ENCODE data around the gene NFATC2. TPM values are rescaled to one million over a fixed set of nuclear protein-coding genes. Genes with fewer than 3 reads are reported as not detected.

Gene NFATC2
- total RNA-seq, 3 donors from 2014 or later (not counting 1 experiment from before 2014, with no cell fraction given), result 141 to 195 (median 160) TPM

- H3K36me3 Mint-ChIP-seq, result peaks cover 7% of the 10 kb centered on the region
- Histone ChIP-seq H3K4me3 (ENCODE audit: low read length) (no peak overlapping the region), H3K9me3 (ENCODE audit: control insufficient read depth, insufficient read depth, low read length) (no peaks in the 10 kb centered on the region), H3K4me1 (ENCODE audit: control insufficient read depth, insufficient read depth, low read length) (peaks cover 77% of the 10 kb centered on the region), H3K36me3 (ENCODE audit: control insufficient read depth, insufficient read depth, low read length) (peaks cover 37% of the 10 kb centered on the region), H3K27ac (ENCODE audit: low read length) (peak overlapping the region; percentile 77), H3K27me3 (ENCODE audit: control insufficient read depth, insufficient read depth, low read length) (no peaks in the 10 kb centered on the region)
- peaks cover 84 to 94% of the 10 kb centered on the region in 2 donors for H3K4me1 Mint-ChIP-seq
- H3K9me3 Mint-ChIP-seq, result no peaks in the 10 kb centered on the region
- H3K27me3 Mint-ChIP-seq (ENCODE audit: low read depth in 2 of 2), result no peaks in the 10 kb centered on the region
- intact Hi-C loops (cut with micrococcal nuclease), result no loop called here
- H3K4me3 Mint-ChIP-seq, result peak overlapping the region; percentile 67
- peak overlapping the region; percentile 82 to 95 for H3K27ac Mint-ChIP-seq
- ATAC-seq (peak; percentile 37 to 58 (median 42)), DNase-seq (no peak)
- WGBS (ENCODE audit: insufficient coverage), result 68% methylated on average over 12 of the region's 12 CpGs
- no peak for TF ChIP-seq CTCF (IDR thresholded peaks at IDR 0.05)
Observed at GRCh38 chr20:51505566-51505965, 37.0 kb downstream of the NFATC2 start.

- intact Hi-C loops (cut with micrococcal nuclease), result no loop called here
- Mint-ChIP-seq H3K36me3 (peaks cover 7% of the 10 kb centered on the region), H3K4me1 (peaks cover 89 to 93% of the 10 kb centered on the region in 2 donors), H3K4me3 (peak overlapping the region; percentile 21), H3K27ac (peak overlapping the region; percentile 95 to 99), H3K27me3 (ENCODE audit: low read depth in 2 of 2) (no peaks in the 10 kb centered on the region), H3K9me3 (no peaks in the 10 kb centered on the region)
- ATAC-seq, result no peak
- no peak overlapping the region for H3K27ac ChIP-seq (ENCODE audit: low read length)
- H3K9me3 ChIP-seq (ENCODE audit: control insufficient read depth, insufficient read depth, low read length), result no peaks in the 10 kb centered on the region
- no peaks in the 10 kb centered on the region for H3K27me3 ChIP-seq (ENCODE audit: control insufficient read depth, insufficient read depth, low read length)
- WGBS (ENCODE audit: insufficient coverage), result 80% methylated on average over 4 of the region's 4 CpGs
- H3K4me3 ChIP-seq (ENCODE audit: low read length), result no peak overlapping the region
- DNase-seq, result no peak
- TF ChIP-seq CTCF (IDR thresholded peaks at IDR 0.05), result no peak
- H3K36me3 ChIP-seq (ENCODE audit: control insufficient read depth, insufficient read depth, low read length), result peaks cover 24% of the 10 kb centered on the region
- peaks cover 80% of the 10 kb centered on the region for H3K4me1 ChIP-seq (ENCODE audit: control insufficient read depth, insufficient read depth, low read length)
Observed at GRCh38 chr20:51503376-51503775, 39.1 kb downstream of the NFATC2 start.

- no peaks in the 10 kb centered on the region for H3K36me3 Mint-ChIP-seq
- peak overlapping the region; percentile 68 for H3K4me3 Mint-ChIP-seq
- peaks cover 92 to 93% of the 10 kb centered on the region in 2 donors for H3K4me1 Mint-ChIP-seq
- ATAC-seq (peak; percentile 30 to 60 (median 45)), DNase-seq (peak in 1 of 2 donors; percentile 81)
- H3K27me3 Mint-ChIP-seq (ENCODE audit: low read depth in 2 of 2), result no peaks in the 10 kb centered on the region
- peaks cover 82% of the 10 kb centered on the region for H3K4me1 ChIP-seq (ENCODE audit: control insufficient read depth, insufficient read depth, low read length)
- 20% methylated on average over 1 of the region's 1 CpG for WGBS (ENCODE audit: insufficient coverage)
- peak overlapping the region; percentile 95 to 99 for H3K27ac Mint-ChIP-seq
- intact Hi-C loops (cut with micrococcal nuclease), result loop anchor here (1.0 to 2.0 kb wide), 4 partner anchors 14 to 98 kb away; no protein-coding TSS in a partner anchor
- H3K4me3 ChIP-seq (ENCODE audit: low read length), result no peak overlapping the region
- no peaks in the 10 kb centered on the region for H3K9me3 Mint-ChIP-seq
- TF ChIP-seq CTCF (IDR thresholded peaks at IDR 0.05), result no peak
- no peaks in the 10 kb centered on the region for H3K27me3 ChIP-seq (ENCODE audit: control insufficient read depth, insufficient read depth, low read length)
- peaks cover 9% of the 10 kb centered on the region for H3K36me3 ChIP-seq (ENCODE audit: control insufficient read depth, insufficient read depth, low read length)
- H3K27ac ChIP-seq (ENCODE audit: low read length), result peak overlapping the region; percentile 72
- H3K9me3 ChIP-seq (ENCODE audit: control insufficient read depth, insufficient read depth, low read length), result no peaks in the 10 kb centered on the region
Observed at GRCh38 chr20:51500936-51501335, 41.6 kb downstream of the NFATC2 start.

- peak; percentile 49 to 86 for DNase-seq
- Mint-ChIP-seq H3K9me3 (no peaks in the 10 kb centered on the region), H3K27ac (peak overlapping the region; percentile 95 to 99), H3K4me1 (peaks cover 92 to 93% of the 10 kb centered on the region in 2 donors), H3K4me3 (peak overlapping the region; percentile 88), H3K27me3 (ENCODE audit: low read depth in 2 of 2) (no peaks in the 10 kb centered on the region), H3K36me3 (no peaks in the 10 kb centered on the region)
- TF ChIP-seq CTCF (IDR thresholded peaks at IDR 0.05), result no peak
- peaks cover 4% of the 10 kb centered on the region for H3K36me3 ChIP-seq (ENCODE audit: control insufficient read depth, insufficient read depth, low read length)
- peak; percentile 79 to 90 (median 83) for ATAC-seq
- peaks cover 82% of the 10 kb centered on the region for H3K4me1 ChIP-seq (ENCODE audit: control insufficient read depth, insufficient read depth, low read length)
- intact Hi-C loops (cut with micrococcal nuclease), result loop anchor here (2.0 kb wide), 3 partner anchors 14 to 98 kb away; no protein-coding TSS in a partner anchor
- no peak overlapping the region for H3K4me3 ChIP-seq (ENCODE audit: low read length)
- WGBS (ENCODE audit: insufficient coverage), result 0% methylated on average over 1 of the region's 3 CpGs
- peak overlapping the region; percentile 87 for H3K27ac ChIP-seq (ENCODE audit: low read length)
- no peaks in the 10 kb centered on the region for H3K27me3 ChIP-seq (ENCODE audit: control insufficient read depth, insufficient read depth, low read length)
- H3K9me3 ChIP-seq (ENCODE audit: control insufficient read depth, insufficient read depth, low read length), result no peaks in the 10 kb centered on the region
Observed at GRCh38 chr20:51500311-51500710, 42.2 kb downstream of the NFATC2 start.

Data from natural killer cell (primary cell).